WTC11 (cell line): ENCODE results near the gene ASCC1.

ENCODE experiments used
- CTCF ChIP-seq: fragments of 200-600 bp; IDR thresholded peaks from 2 replicates; pipeline ENCODE4 v1.8.0; 2022; ENCODE audit warnings: antibody characterized with exemption
- ZNF121 ChIP-seq: sonication (generic); formaldehyde crosslinking; IDR thresholded peaks from 2 replicates; pipeline ENCODE4 v1.8.0; 2023; ENCODE audit warnings: missing genetic modification reagents

GRCh38 chr10:72062382-72062781, 153.7 kb downstream of the ASCC1 start:
- TF ChIP-seq CTCF (no peak), ZNF121 (no peak)
